ENCODE data around the gene MDGA2.

MDGA2 gene

DNA sequence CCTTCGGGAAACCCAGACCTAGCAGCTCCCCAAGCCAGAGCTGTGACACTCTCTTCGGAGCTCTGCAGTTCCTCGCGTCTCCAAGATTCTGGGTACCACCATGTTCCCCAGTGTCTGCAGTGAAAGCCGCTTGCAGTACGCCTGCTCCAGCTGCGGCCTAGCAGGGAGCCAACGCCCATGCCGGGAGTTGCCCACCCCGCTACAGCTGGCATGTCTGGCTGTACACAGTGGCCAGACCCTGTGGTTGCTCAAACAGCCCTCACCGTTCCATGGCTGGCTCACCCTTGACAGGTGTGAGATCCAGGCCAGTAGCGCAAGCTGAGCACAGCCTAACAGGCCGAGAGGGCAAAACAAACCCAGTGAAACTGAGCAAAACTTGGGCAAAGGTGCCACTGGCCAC is 520.0 kb downstream of the MDGA2 start:
- TF ChIP-seq CTCF (IDR thresholded peaks at IDR 0.05; ENCODE audit: low read depth, low read length), result no peak
- H3K4me3 ChIP-seq (replicated peaks in 1 of 2; ENCODE audit: low read depth in 2 of 2, low read length in 2 of 2), result no peak overlapping the region
- DNase-seq (ENCODE audit: low read depth in 2 of 2), result no peak

DNA sequence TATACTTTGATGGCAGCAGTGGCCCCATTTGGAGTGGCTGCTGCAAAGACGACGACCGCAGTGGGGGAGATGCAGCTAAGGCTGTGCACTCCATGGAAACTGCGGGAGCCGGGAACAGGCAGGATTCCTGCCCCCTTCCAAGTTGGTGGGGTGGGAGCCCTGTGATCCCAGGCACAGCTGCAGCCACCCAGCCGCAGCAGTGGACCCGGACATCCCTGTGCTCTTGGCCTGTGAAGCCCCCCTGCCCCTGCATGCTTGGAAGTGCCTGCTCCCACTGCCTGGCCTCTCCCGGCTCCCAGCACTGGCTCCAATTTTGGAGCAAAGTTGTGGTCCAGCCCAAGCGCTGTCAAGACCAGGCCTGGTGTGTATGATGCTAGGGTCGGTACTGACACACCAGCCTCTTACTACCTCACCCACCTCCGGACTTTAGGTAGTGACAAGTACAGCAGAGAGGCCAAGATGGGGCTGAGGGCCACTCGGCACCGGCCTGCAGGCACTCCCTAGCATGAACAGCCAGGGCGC is 521.1 kb downstream of the MDGA2 start:
- no peak overlapping the region for H3K4me3 ChIP-seq (replicated peaks in 1 of 2; ENCODE audit: low read depth in 2 of 2, low read length in 2 of 2)
- no peak for DNase-seq (ENCODE audit: low read depth in 2 of 2)
- TF ChIP-seq CTCF (IDR thresholded peaks at IDR 0.05; ENCODE audit: low read depth, low read length), result no peak

- DNase-seq (ENCODE audit: low read depth in 2 of 2), result no peak
- no peak for TF ChIP-seq CTCF (IDR thresholded peaks at IDR 0.05; ENCODE audit: low read depth, low read length)
- H3K4me3 ChIP-seq (replicated peaks in 1 of 2; ENCODE audit: low read depth in 2 of 2, low read length in 2 of 2), result no peak overlapping the region
Measured at GRCh38 chr14:47153746-47154145, 521.7 kb downstream of the MDGA2 start.

DNA sequence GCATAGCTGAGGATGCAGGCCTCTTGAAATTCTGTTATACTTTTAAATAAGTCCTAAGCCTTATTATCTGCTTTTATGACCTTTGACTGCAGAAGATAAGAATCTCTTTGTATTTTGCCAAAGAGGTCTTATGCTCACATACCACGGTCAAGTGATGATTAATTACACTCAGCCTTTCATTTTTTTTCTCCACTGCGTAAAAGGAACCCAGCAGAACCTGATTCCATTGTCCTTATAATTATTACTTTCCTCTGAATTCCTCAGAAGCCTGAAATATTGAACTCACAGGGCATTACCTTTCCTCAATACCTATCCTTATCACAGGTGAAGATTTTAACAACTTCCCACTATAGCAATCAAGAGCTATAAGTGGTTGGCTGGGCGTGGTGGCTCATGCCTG is 525.1 kb downstream of the MDGA2 start:
- H3K4me3 ChIP-seq (replicated peaks in 1 of 2; ENCODE audit: low read depth in 2 of 2, low read length in 2 of 2), result no peak overlapping the region
- DNase-seq (ENCODE audit: low read depth in 2 of 2), result no peak
- no peak for TF ChIP-seq CTCF (IDR thresholded peaks at IDR 0.05; ENCODE audit: low read depth, low read length)

DNA sequence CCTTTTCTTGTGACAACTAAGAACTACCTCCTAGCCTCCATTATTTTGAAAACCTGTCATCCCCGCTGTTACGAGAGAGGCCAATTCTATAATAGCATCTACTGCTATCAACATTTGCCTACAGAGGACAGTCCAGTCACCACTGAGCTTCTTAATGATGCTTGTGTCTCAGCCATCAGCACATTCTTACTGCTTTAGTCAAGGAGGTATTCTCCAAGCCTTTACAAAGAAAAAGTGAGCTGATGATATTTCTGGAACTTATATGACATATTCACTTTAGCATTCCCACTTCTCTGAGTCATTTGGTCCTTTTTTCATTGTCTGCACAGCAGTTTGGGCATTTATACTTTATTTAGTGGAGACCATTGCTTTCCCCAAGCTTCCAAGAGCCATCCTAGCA is 526.1 kb downstream of the MDGA2 start:
- DNase-seq (ENCODE audit: low read depth in 2 of 2), result no peak
- no peak overlapping the region for H3K4me3 ChIP-seq (replicated peaks in 1 of 2; ENCODE audit: low read depth in 2 of 2, low read length in 2 of 2)
- TF ChIP-seq CTCF (IDR thresholded peaks at IDR 0.05; ENCODE audit: low read depth, low read length), result no peak

GRCh38 chr14:47148686-47149085 is 526.7 kb downstream of the MDGA2 start:
- TF ChIP-seq CTCF (IDR thresholded peaks at IDR 0.05; ENCODE audit: low read depth, low read length), result no peak
- H3K4me3 ChIP-seq (replicated peaks in 1 of 2; ENCODE audit: low read depth in 2 of 2, low read length in 2 of 2), result no peak overlapping the region
- no peak for DNase-seq (ENCODE audit: low read depth in 2 of 2)

DNA sequence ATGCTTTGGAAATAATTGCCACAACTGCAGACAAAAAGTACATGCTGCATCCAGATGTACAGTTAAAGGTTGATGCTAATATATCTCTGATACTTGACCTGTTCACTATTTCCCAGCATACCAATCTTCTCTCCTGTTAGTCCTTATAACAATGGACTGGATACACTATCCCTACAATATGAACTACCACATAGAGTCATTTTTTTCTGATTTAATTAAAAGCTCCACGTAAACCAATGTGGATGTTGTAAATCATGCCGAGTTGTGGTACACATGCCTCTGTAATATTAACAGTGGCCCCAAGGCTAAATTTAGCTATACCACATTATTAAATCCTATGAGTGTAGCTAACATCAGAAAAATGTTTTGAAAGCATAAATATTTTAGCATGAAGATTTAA is 554.8 kb downstream of the MDGA2 start:
- no peak overlapping the region for H3K4me3 ChIP-seq (replicated peaks in 1 of 2; ENCODE audit: low read depth in 2 of 2, low read length in 2 of 2)
- TF ChIP-seq CTCF (IDR thresholded peaks at IDR 0.05; ENCODE audit: low read depth, low read length), result no peak
- DNase-seq (ENCODE audit: low read depth in 2 of 2), result no peak
